Stimulated activated CD8-positive, alpha-beta memory T cell treated with anti-CD3 and anti-CD28 coated beads, Interleukin-15, amount 100 ng/mL, for 4 hours (primary cell): ENCODE measurements around the gene BTBD18.

Experiments used
- DNase-seq, 2 donors: peaks; one replicate each; pipeline ENCODE4 v3.0.0-alpha.2; 2020; ENCODE audit warnings: low read depth in 2 of 2

BTBD18 gene

GRCh38 chr11:57751676-57752253, at the start of gene BTBD18:
Gene BTBD18, minus strand, starts transcription at chr11:57751819. Its CDS starts 631 bp downstream, at chr11:57751188.
- DNase-seq, result no peak

GRCh38 chr11:57801183-57801485, 49.5 kb upstream of the BTBD18 start:
- DNase-seq, result no peak

- DNase-seq, result no peak
Observed at GRCh38 chr11:57800444-57801182, 49.0 kb upstream of the BTBD18 start.

- DNase-seq, result no peak
Observed at GRCh38 chr11:57798905-57799559, 47.4 kb upstream of the BTBD18 start.

- no peak for DNase-seq
Observed at GRCh38 chr11:57793351-57794115, 41.9 kb upstream of the BTBD18 start.

GRCh38 chr11:57792870-57793269, 41.3 kb upstream of the BTBD18 start:
- DNase-seq, result no peak

- peak; percentile 67 to 75 for DNase-seq
Observed at GRCh38 chr11:57792060-57792541, 40.5 kb upstream of the BTBD18 start.

- DNase-seq, result no peak
Observed at GRCh38 chr11:57791321-57792059, 39.9 kb upstream of the BTBD18 start.

GRCh38 chr11:57788703-57789088, 37.1 kb upstream of the BTBD18 start:
- no peak for DNase-seq

GRCh38 chr11:57787920-57788702, 36.5 kb upstream of the BTBD18 start:
- no peak for DNase-seq

- no peak for DNase-seq
Observed at GRCh38 chr11:57787006-57787604, 35.5 kb upstream of the BTBD18 start.

GRCh38 chr11:57786436-57786835, 34.8 kb upstream of the BTBD18 start:
- no peak for DNase-seq

GRCh38 chr11:57785072-57785471, 33.5 kb upstream of the BTBD18 start:
- no peak for DNase-seq

GRCh38 chr11:57781529-57781943, 29.9 kb upstream of the BTBD18 start:
- DNase-seq, result no peak

- DNase-seq, result no peak
Observed at GRCh38 chr11:57779276-57779675, 27.7 kb upstream of the BTBD18 start.

GRCh38 chr11:57778318-57779037, 26.9 kb upstream of the BTBD18 start:
- no peak for DNase-seq

- DNase-seq, result no peak
Observed at GRCh38 chr11:57777969-57778317, 26.3 kb upstream of the BTBD18 start.

GRCh38 chr11:57776577-57777210, 25.1 kb upstream of the BTBD18 start:
- no peak for DNase-seq

- DNase-seq, result no peak
Observed at GRCh38 chr11:57776031-57776521, 24.5 kb upstream of the BTBD18 start.
